Suppressor macrophage (primary cell): ENCODE results near the gene ABCA13.

Experiments used
- DNase-seq, 4 experiments: peaks; one replicate each; pipeline ENCODE4 v3.0.0-alpha.2; 2020 to 2022

ABCA13 gene

GRCh38 chr7:48376263-48376662 lies 205.0 kb downstream of the ABCA13 start:
- no peak for DNase-seq

- peak; percentile 47 to 77 (median 68) for DNase-seq
These were observed 209.7 kb downstream of the ABCA13 start for GRCh38 chr7:48380921-48381320.

- DNase-seq, result no peak
These were observed 210.3 kb downstream of the ABCA13 start for GRCh38 chr7:48381571-48381970.

DNA sequence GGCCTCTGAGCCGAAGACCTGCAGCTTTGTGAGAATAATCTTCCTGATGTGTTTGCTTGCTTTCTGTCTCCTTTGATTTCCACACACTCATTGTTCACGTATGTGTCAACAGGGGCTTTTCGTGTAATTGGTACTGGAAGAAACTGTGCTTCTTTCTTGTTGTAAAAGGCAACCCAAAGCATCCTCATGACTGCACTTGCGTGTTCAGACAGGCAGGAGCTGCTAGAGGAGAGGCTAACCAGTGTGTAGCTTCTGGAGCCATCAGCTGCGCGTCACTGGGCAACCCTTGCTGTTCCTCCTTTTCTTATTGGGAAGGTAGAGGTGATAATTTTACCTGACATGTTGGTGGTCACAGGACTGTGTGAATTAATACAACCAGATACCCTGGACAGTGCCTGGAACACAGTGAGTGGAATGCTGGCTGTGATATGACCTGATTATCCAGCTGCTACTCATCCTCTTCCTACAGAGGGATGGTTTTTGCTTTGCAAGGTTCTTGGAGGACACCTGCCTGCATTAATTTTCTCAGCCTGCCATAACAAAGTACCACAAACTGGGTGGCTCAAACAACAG lies 213.0 kb downstream of the ABCA13 start:
- DNase-seq, result no peak

- no peak for DNase-seq
These were observed 216.7 kb downstream of the ABCA13 start for GRCh38 chr7:48387932-48388331.

- DNase-seq, result peak; percentile 43 to 73 (median 66)
These were observed 217.7 kb downstream of the ABCA13 start for GRCh38 chr7:48388911-48389310.

DNA sequence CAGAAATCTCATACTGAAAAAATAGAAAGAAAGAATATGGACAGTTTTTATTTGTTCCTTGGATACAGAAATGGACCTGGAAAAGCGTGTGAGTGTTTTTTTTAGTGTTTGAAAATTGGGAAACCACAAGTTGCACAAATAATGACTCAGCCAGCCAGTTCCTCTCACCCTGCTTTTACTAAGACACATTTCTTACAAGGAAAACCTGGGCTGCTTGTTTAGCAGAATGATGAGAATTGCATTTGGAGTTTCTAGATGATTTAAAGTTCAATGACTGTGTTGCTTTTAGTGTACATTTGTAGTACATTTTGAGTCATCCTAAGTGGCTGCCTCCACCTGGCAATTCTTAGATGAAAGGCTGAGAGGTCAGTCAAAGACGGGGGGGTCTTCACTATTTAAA lies 218.7 kb downstream of the ABCA13 start:
- peak; percentile 65 to 91 (median 82) for DNase-seq

- DNase-seq, result peak; percentile 77 to 91 (median 86)
These were observed 219.4 kb downstream of the ABCA13 start for GRCh38 chr7:48390388-48391327.

DNA sequence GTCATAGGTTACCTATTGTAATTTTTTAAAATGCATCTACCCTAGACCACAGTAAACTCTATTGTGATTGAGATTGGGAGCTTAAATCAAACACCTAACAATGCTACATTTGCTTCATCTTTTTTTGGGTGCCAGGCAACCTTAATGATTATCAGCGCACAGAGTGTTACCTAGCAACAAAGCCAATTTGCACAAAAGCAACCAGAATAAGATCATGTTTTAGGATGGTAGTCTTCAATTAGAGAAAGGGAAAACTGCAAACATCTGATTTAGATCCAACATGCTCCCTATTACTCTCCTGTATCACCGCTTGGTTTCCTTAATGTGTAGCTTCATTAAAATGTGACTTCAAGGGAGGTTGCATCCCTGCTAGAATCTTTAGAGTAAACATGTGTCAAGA lies 226.9 kb downstream of the ABCA13 start:
- no peak for DNase-seq

GRCh38 chr7:48402721-48403120 lies 231.5 kb downstream of the ABCA13 start:
- DNase-seq, result no peak

DNA sequence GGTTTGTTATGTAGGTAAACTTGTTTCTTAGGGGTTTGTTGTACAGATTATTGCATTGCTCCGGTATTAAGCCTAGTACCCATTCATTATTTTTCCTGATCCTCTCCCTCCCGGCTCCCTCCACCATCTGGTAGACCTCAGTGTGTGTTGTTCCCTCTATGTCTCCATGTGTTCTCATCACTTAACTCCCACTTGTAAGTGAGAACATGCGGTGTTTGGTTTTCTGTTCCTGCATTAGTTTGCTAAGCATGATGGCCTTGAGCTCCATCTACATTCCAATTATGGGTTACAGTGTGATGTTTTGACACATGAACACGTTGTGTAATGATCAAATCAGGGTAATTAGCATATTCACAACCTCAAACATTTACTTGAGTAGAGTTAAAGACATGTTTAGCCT lies 237.5 kb downstream of the ABCA13 start:
- no peak for DNase-seq

- DNase-seq, result peak in 2 of 4 experiments; percentile 3 to 21
These were observed 240.4 kb downstream of the ABCA13 start for GRCh38 chr7:48411619-48412018.

GRCh38 chr7:48414011-48414732 lies 242.9 kb downstream of the ABCA13 start:
- DNase-seq, result no peak

GRCh38 chr7:48416327-48416908 lies 245.2 kb downstream of the ABCA13 start:
- no peak for DNase-seq

DNA sequence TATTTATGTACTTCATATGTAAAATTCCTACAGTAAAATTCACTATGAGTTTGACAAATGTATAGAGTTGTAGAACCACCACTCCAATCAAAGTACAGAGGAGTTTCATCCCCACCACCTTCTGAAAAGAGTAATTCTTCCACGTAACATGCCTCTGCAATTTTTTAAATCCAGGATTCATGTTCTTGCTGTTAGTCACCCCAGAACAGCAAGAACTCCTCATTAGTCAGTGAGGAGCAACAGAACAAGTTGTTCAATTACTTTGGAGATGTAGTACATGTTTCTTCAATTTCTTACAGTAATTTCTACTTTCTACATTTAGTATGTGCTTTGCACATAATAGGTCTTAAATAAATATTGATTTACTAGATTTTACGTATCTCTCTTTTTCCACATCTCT lies 248.1 kb downstream of the ABCA13 start:
- no peak for DNase-seq

DNA sequence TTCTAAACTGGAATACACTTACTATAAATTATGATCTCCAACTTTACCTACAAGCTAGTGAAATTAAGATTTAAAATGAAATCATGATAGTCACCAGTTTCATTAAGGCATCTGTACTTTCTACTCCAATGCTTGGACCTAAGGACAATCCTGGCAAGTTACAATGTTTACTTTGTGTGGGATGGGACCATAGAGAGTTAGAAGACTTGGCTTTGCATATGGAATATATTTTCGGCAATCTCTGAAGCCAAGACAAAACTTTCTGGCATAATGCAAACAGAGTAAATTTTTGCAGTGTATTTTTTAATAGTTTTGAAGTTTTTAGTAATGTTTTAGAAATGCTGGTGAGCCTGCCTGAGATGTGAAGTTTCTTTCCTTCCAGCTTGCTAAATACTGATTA lies 248.9 kb downstream of the ABCA13 start:
- no peak for DNase-seq

DNA sequence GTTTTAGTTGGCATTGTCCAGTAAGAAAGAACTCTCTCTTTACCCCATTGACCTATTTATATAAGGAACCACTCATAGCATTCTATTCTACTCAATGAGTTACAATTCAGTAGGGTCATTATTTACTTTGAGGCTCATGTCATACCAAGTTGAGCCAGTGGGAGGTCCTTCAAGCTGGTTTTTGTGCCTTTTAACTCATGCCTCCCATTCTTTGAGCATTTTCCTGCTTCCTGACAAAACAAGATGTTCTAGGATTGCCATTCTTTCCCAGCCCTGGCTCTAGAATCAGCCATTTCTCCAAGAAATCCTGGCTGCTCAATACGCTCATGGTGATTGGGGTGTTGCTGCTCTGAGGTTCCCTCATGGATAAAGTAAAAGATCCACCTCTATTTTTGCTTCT lies 250.1 kb downstream of the ABCA13 start:
- no peak for DNase-seq

- DNase-seq, result peak; percentile 7 to 56 (median 26)
These were observed 253.5 kb downstream of the ABCA13 start for GRCh38 chr7:48424731-48425130.

DNA sequence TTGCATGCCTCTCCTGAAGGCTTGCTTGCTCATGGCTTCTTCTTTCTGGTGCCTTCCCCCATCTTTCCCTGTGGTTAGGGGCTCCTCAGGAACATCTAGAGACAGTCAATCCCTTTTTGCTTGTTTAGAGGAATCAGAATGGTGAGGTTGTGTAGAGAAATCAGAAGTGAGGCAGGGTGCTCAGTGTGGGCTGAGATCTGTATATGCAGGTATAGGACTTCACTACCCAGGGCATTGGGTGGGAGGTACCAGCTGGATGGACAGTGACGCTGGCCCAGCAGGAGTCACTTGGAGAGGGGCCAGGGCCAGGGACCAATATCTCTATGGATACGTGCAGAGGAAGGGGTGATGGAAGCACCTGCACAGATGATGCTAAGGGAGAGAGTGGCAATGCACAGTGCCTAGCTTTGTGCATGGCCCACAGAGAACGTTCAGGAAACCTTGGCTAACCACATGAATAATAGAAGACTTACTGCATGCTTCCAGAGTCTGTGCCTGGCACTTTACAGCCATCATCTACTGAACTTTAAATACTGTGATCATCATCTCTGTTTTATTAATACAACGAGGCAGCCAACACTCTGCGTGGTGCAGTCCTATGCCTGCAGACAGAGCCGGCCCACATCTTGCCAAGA lies 255.2 kb downstream of the ABCA13 start:
- DNase-seq, result no peak

DNA sequence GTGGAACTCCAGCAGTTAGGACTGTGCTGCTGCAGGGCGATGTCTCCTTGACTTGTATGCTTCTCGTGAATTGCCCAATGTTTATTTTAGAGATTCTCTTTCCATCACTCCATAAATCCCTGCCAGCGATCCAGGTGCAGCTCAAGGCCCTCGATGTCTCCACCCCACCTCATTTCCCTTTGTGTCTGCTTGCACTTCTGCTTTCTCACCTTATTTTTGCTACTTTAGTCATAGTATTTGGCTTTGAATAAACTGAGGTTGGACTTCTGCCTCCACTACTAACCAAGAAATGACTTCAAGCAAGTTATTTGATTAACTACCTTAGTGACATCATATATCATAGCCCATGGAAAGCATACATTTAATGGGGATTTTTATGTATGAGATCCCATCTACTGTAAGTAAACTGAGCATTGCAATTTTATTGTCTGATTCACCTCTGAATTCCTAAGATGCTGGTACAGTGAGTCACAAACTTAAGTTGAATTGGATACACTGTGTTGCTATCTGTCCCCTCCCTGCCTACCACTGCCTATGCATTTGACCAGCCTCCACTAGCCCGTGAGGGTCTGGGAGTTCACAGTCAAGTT lies 255.8 kb downstream of the ABCA13 start:
- no peak for DNase-seq

GRCh38 chr7:48427671-48428070 lies 256.4 kb downstream of the ABCA13 start:
- DNase-seq, result no peak

GRCh38 chr7:48428091-48428684 lies 256.9 kb downstream of the ABCA13 start:
- DNase-seq, result no peak
